IPS DF 4.7 (cell line): ENCODE data around the gene DNLZ.

Experiments used
- DNase-seq: peaks from one replicate; pipeline ENCODE4 v3.0.0-alpha.2; 2013; ENCODE audit warnings: low spot score; ENCODE audit errors: extremely low read depth

DNLZ gene

GRCh38 chr9:136318776-136319241, 44.7 kb downstream of the DNLZ start:
- DNase-seq: no peak

- DNase-seq: no peak
These were observed 45.3 kb downstream of the DNLZ start for GRCh38 chr9:136318111-136318775.

GRCh38 chr9:136317695-136318094, 45.8 kb downstream of the DNLZ start:
- DNase-seq: no peak

- no peak for DNase-seq
These were observed 46.5 kb downstream of the DNLZ start for GRCh38 chr9:136316896-136317676.

- no peak for DNase-seq
These were observed 47.2 kb downstream of the DNLZ start for GRCh38 chr9:136316271-136316751.

GRCh38 chr9:136314944-136315343, 48.6 kb downstream of the DNLZ start:
- DNase-seq: no peak

- DNase-seq: no peak
These were observed 49.5 kb downstream of the DNLZ start for GRCh38 chr9:136314056-136314416.

GRCh38 chr9:136313111-136314055, 50.2 kb downstream of the DNLZ start:
- DNase-seq: no peak

- no peak for DNase-seq
These were observed 51.1 kb downstream of the DNLZ start for GRCh38 chr9:136312436-136312835.

GRCh38 chr9:136312009-136312375, 51.6 kb downstream of the DNLZ start:
- no peak for DNase-seq

- no peak for DNase-seq
These were observed 52.2 kb downstream of the DNLZ start for GRCh38 chr9:136311051-136312008.

GRCh38 chr9:136310273-136311030, 53.1 kb downstream of the DNLZ start:
- no peak for DNase-seq

- DNase-seq: no peak
These were observed 53.7 kb downstream of the DNLZ start for GRCh38 chr9:136309806-136310220.
